Keratinocyte (primary cell): Measurements from ENCODE around the gene ATRNL1. TPM values are rescaled to one million over a fixed set of nuclear protein-coding genes. Genes with fewer than 3 reads are reported as not detected.

Experiments used
- DNase-seq: peaks from one replicate; pipeline ENCODE4 v3.0.0-alpha.2; 2011; ENCODE audit warnings: low read depth, missing footprints, low spot score
- FAIRE-seq: peaks from 2 replicates; lab custom pipeline; 2011; peaks lifted over from hg19 to GRCh38; lab: Jason Lieb, UNC
- H2AFZ ChIP-seq: 2 replicates; pipeline ENCODE4 v1.6.0; 2012; ENCODE audit warnings: low read length, control low read depth, inconsistent platforms; ENCODE audit not compliant: control insufficient read depth
- H3K27ac ChIP-seq: 2 replicates; pipeline ENCODE4 v1.5.1; 2011; ENCODE audit warnings: low read length; ENCODE audit not compliant: control insufficient read depth, insufficient read depth
- H3K27me3 ChIP-seq: 3 replicates; pipeline ENCODE4 v1.6.0; 2011; ENCODE audit warnings: low read length; ENCODE audit not compliant: control insufficient read depth, insufficient read depth; ENCODE audit errors: extremely low read depth
- H3K36me3 ChIP-seq, 2 experiments: 2 replicates in 1 of 2; 3 replicates in 1 of 2; pipeline ENCODE4 v1.5.1; 2011; ENCODE audit warnings: low read length in 2 of 2, mild to moderate bottlenecking in 1 of 2; ENCODE audit not compliant: control insufficient read depth in 2 of 2, insufficient read depth in 2 of 2; ENCODE audit errors: extremely low read depth in 1 of 2
- H3K4me1 ChIP-seq: 3 replicates; pipeline ENCODE4 v1.5.1; 2011; ENCODE audit warnings: low read length; ENCODE audit not compliant: control insufficient read depth, insufficient read depth; ENCODE audit errors: extremely low read depth
- H3K4me2 ChIP-seq: 3 replicates; pipeline ENCODE4 v1.6.0; 2011; ENCODE audit warnings: low read depth, low read length; ENCODE audit not compliant: control insufficient read depth, insufficient read depth; ENCODE audit errors: extremely low read depth
- H3K4me3 ChIP-seq, 3 experiments: fragments of 200-600 bp in 1 of 3; sonication (generic) in 1 of 3; 2 replicates in 2 of 3; 3 replicates in 1 of 3; pipeline ENCODE4 v1.5.1; 2011 to 2016; ENCODE audit warnings: low read length in 3 of 3, mild to moderate bottlenecking in 3 of 3, control low read depth in 2 of 3, inconsistent platforms in 1 of 3, low read depth in 1 of 3, mixed read lengths in 1 of 3, mixed run types in 1 of 3, moderate library complexity in 1 of 3; ENCODE audit not compliant: control insufficient read depth in 2 of 3, insufficient read depth in 2 of 3; ENCODE audit errors: extremely low read depth in 1 of 3
- H3K79me2 ChIP-seq: 2 replicates; pipeline ENCODE4 v1.6.0; 2012; ENCODE audit warnings: low read length; ENCODE audit not compliant: control insufficient read depth, insufficient read depth
- H3K9ac ChIP-seq: 3 replicates; pipeline ENCODE4 v1.6.0; 2011; ENCODE audit warnings: low read length; ENCODE audit not compliant: control insufficient read depth, insufficient read depth; ENCODE audit errors: extremely low read depth
- H3K9me1 ChIP-seq: 3 replicates; pipeline ENCODE4 v1.6.0; 2011; ENCODE audit warnings: low read length; ENCODE audit not compliant: control insufficient read depth, insufficient read depth; ENCODE audit errors: extremely low read depth
- H3K9me3 ChIP-seq: 2 replicates; pipeline ENCODE4 v1.5.1; 2012; ENCODE audit warnings: low read depth, low read length; ENCODE audit not compliant: control insufficient read depth
- H4K20me1 ChIP-seq: 3 replicates; pipeline ENCODE4 v1.6.0; 2011; ENCODE audit warnings: low read length; ENCODE audit not compliant: control insufficient read depth, insufficient read depth; ENCODE audit errors: extremely low read depth
- EZH2 ChIP-seq: IDR thresholded peaks from one replicate; pipeline ENCODE4 v1.6.1; 2012; ENCODE audit warnings: inconsistent platforms, mild to moderate bottlenecking, low read length, moderate library complexity
- dilution Hi-C: fragments of 300-500 bp; cut with MboI; formaldehyde crosslinking; loops from one replicate; pipeline ENCODE4 v1.7.0; 2020; ENCODE audit warnings: low sequenced_read_pairs; ENCODE audit not compliant: extremely low pct_ligation_motif_present
- polyA plus RNA-seq, 5 experiments: library from polyadenylated mRNA; depleted of rRNA in 3 of 5; stranded (reverse) in 3 of 5; stranded (forward) in 1 of 5; unstranded in 1 of 5; fragments of >200 nt; gene quantifications; 1 replicate in 1 of 5; 2 replicates in 3 of 5; 3 replicates in 1 of 5; pipeline versions ENCODE4 v1.2.1 to v1.2.3, GENCODE V29; 2011 to 2012; ENCODE audit warnings: missing spikeins in 2 of 5, low read depth in 1 of 5, low replicate concordance in 1 of 5
- TF ChIP-seq, protein P1 (sequence below), 3 experiments: IDR thresholded peaks in 1 of 3; conservative IDR thresholded peaks in 1 of 3; optimal IDR thresholded peaks in 1 of 3; 2 replicates in 2 of 3; 3 replicates in 1 of 3; pipeline versions ENCODE3 to v1.5.1; 2011; ENCODE audit warnings: low read length in 3 of 3, mild to moderate bottlenecking in 3 of 3, moderate library complexity in 2 of 3, control low read depth in 1 of 3, inconsistent platforms in 1 of 3; ENCODE audit not compliant: insufficient read depth in 2 of 3; ENCODE audit errors: extremely low read depth in 1 of 3

ATRNL1 gene
- polyA plus RNA-seq, 1 donor (not counting 4 experiments of a cell fraction or from before 2014, with no cell fraction given), result 0.07 TPM

DNA sequence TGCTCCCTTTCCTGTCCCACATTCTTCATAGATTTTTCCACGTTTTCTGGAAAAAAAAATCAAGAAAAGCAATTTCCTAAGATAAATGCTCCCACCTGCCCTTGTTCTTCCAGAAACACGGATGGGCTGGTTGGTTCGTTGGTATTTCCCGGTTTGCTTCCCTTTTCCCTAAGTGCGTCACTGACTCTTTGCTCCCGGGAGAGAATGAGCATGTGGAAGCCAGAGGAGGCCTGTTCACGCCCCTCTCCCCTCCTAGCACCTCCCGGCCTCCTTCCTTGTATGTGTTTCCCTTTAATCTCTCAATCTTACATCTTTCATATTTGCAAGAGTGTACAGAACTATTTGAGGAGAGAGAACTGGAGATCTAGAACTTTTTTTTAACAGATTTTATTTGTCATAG lies 737.9 kb downstream of the ATRNL1 start:
- DNase-seq, result no peak
- no peak for FAIRE-seq
- Histone ChIP-seq H3K9me3 (no peaks in the 10 kb centered on the region), H2AFZ (no peak overlapping the region), H3K36me3 (no peaks in the 10 kb centered on the region), H3K4me3 (no peak overlapping the region), H3K4me2 (no peak overlapping the region), H4K20me1 (no peaks in the 10 kb centered on the region), H3K9me1 (no peaks in the 10 kb centered on the region), H3K9ac (no peak overlapping the region), H3K27ac (no peak overlapping the region), H3K4me1 (no peaks in the 10 kb centered on the region), H3K27me3 (no peaks in the 10 kb centered on the region), H3K79me2 (no peaks in the 10 kb centered on the region)
- dilution Hi-C loops, result no loop called here
- TF ChIP-seq, protein P1, sequence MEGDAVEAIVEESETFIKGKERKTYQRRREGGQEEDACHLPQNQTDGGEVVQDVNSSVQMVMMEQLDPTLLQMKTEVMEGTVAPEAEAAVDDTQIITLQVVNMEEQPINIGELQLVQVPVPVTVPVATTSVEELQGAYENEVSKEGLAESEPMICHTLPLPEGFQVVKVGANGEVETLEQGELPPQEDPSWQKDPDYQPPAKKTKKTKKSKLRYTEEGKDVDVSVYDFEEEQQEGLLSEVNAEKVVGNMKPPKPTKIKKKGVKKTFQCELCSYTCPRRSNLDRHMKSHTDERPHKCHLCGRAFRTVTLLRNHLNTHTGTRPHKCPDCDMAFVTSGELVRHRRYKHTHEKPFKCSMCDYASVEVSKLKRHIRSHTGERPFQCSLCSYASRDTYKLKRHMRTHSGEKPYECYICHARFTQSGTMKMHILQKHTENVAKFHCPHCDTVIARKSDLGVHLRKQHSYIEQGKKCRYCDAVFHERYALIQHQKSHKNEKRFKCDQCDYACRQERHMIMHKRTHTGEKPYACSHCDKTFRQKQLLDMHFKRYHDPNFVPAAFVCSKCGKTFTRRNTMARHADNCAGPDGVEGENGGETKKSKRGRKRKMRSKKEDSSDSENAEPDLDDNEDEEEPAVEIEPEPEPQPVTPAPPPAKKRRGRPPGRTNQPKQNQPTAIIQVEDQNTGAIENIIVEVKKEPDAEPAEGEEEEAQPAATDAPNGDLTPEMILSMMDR (optimal IDR thresholded peaks at IDR 0.05 in 1 of 3, IDR thresholded peaks at IDR 0.05 in 1 of 3, conservative IDR thresholded peaks at IDR 0.05 in 1 of 3; ENCODE audit: extremely low read depth in 1 of 3, insufficient read depth in 2 of 3, low read length in 3 of 3), result no peak
- TF ChIP-seq EZH2, result no peak

DNA sequence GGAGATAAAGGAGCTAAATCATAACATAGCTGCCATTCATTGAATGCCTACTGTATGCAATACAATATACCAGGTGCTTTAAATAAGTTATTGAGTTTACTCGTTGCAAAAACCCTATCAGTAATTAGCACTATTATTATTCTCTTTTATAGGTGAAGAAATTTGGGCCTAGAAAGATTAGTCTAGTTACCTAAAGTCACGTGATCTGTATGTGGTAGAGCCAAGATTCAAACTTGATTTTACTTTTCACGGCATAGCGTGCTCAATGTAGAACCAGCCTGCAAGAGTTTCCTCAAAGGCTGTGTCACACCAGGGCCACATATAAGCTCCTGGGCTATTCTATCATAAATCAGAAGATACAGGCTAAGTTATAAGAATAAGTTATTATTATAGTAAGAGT lies 740.0 kb downstream of the ATRNL1 start:
- no peak overlapping the region for H3K27ac ChIP-seq
- H4K20me1 ChIP-seq, result no peaks in the 10 kb centered on the region
- FAIRE-seq, result no peak
- H3K9ac ChIP-seq, result no peak overlapping the region
- H3K79me2 ChIP-seq, result no peaks in the 10 kb centered on the region
- dilution Hi-C loops, result no loop called here
- H3K4me2 ChIP-seq, result no peak overlapping the region
- TF ChIP-seq EZH2, result no peak
- TF ChIP-seq, protein P1 (optimal IDR thresholded peaks at IDR 0.05 in 1 of 3, IDR thresholded peaks at IDR 0.05 in 1 of 3, conservative IDR thresholded peaks at IDR 0.05 in 1 of 3; ENCODE audit: extremely low read depth in 1 of 3, insufficient read depth in 2 of 3, low read length in 3 of 3), result no peak
- H3K27me3 ChIP-seq, result no peaks in the 10 kb centered on the region
- no peak for DNase-seq
- H3K9me3 ChIP-seq, result no peaks in the 10 kb centered on the region
- H3K36me3 ChIP-seq, result no peaks in the 10 kb centered on the region
- no peaks in the 10 kb centered on the region for H3K9me1 ChIP-seq
- no peak overlapping the region for H3K4me3 ChIP-seq
- no peaks in the 10 kb centered on the region for H3K4me1 ChIP-seq
- no peak overlapping the region for H2AFZ ChIP-seq
